ENCODE data around the gene API5. TPM values are rescaled to one million over a fixed set of nuclear protein-coding genes. Genes with fewer than 3 reads are reported as not detected.
A peak's percentile ranks its signal among the peaks of the same experiment; 100 is the strongest.
"Not testable (repeated sequence)": the region's sequence is repeated elsewhere in the genome, so short reads cannot be mapped to it uniquely, and the experiment has no call there.

The API5 gene
- 10.4 and 12.8 TPM in 2 replicates for total RNA-seq (2014; rRNA removed; shearing (Covaris generic); ENCODE audit: low replicate concordance)

DNA sequence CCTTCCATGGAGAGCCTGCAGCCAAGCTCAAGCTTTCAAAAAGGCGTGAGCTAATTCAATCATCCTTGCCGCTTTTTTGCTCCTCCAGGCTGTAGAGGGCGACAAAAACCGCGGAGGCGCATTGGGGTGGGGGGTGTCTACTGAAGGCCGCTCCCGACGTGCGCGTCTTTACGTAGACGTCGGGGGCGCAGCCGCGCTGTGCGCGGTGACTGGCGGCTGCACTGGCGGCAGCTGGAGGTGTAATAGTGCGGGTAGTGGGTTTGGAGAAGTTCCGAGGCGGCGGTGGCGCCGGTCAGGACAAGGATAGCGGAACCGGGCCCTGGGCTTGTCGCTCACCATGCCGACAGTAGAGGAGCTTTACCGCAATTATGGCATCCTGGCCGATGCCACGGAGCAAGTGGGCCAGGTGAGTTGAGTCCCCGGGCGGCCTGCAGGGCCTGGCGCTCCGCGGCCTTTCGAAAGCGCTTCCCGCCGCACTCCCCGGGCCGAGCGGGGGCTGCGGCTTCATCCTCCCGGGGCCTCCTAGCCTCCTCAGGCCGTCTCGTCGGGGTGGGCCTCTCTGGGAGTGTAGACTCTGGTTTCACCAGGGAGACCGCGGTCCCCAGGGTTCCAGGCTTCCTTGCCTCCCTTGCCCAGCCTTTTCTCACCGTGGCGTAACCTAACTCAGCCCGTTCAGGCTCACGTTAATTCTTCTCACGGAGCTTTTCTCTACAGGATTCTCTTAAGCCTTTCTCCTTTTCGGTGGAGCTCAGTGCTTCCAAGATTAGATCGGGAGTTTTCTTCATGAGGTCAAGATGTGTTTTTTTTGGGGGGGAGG, at the start of gene API5:
Gene API5 (plus strand): TSS at position 206 of the 817 bp plus-strand sequence. CDS start 132 bp downstream, at position 338.
- DNase-seq (ENCODE audit: low read depth): peak; percentile 88
- in situ Hi-C loops (cut with HindIII; ENCODE audit: low pct_unique_long_range_greater_than_20kb, low sequenced_read_pairs): no loop called here

DNA sequence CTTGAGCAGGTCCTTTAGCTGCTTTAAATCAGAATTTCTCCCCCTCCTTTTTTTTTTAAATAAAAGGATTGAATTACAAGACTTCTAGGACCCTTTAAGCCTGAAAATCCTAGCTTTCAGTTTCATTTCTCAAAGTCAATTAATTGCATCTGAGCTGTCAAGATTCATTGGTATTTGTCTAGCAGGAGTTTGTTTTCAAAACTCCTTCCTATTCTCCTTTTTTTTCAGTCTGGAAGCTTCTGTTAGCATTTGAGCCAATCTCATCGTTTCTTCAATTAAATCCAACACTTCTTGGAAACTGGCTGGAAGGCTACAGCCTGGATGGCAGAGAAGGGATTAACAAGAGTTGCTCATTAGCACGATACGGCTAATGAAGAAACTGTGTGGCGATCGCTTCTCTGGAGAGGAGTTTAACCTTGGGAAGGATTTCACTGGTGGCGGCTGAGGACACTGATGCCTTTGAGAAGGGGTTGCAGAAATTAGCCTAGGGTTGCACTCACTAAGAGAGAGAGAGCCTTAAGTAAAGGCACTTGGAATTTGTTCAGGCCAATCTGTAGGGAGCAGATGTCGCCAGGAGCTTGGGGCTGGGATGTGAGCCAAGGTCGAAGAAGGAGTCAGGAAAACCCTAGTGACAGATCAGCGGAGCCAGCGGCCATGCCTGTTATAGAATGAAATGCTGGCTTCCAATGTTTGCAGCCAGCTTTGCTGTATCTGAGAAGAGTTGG, 43.8 kb upstream of the API5 start:
- DNase-seq (ENCODE audit: low read depth): no peak
- in situ Hi-C loops (cut with HindIII; ENCODE audit: low pct_unique_long_range_greater_than_20kb, low sequenced_read_pairs): no loop called here

GRCh38 chr11:43268786-43269185, 43.0 kb upstream of the API5 start:
- in situ Hi-C loops (cut with HindIII; ENCODE audit: low pct_unique_long_range_greater_than_20kb, low sequenced_read_pairs): no loop called here
- DNase-seq (ENCODE audit: low read depth): no peak

DNA sequence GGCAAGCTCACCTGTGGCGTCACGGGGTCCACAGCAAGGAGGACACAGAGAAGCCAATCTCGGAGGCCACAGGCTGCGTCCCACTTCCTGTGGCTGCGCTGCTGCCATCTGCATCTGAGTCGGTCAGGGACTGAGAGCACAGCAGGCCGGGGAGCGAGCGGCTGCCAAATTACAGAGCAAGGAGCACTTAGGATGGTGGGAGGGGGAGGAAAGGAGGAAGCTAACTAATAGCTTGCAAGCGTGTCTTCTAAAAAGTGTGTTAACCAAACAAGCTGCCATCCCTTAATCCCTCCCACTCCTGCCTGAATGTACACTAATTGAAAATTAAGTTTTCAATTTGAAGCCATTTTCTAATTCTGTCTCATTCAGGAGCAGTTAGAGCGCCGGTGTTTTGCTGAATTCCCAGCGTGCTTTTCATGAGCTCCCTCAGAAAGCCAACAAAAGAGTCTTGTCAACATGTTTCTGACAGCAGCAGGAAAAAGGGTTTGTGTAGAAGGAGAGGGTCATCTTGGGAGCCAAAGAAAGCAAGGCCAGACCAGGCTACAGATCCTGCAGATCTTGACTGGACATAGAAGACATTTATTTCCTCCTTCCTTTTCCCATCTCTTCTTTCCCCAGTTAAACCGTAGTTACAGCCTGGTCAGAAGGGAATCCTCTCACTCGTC, 42.4 kb upstream of the API5 start:
- in situ Hi-C loops (cut with HindIII; ENCODE audit: low pct_unique_long_range_greater_than_20kb, low sequenced_read_pairs): no loop called here
- no peak for DNase-seq (ENCODE audit: low read depth)

- in situ Hi-C loops (cut with HindIII; ENCODE audit: low pct_unique_long_range_greater_than_20kb, low sequenced_read_pairs): no loop called here
Observed at GRCh38 chr11:43270468-43270867, 41.3 kb upstream of the API5 start.

GRCh38 chr11:43278193-43278956, 33.4 kb upstream of the API5 start:
- no peak for DNase-seq (ENCODE audit: low read depth)
- in situ Hi-C loops (cut with HindIII; ENCODE audit: low pct_unique_long_range_greater_than_20kb, low sequenced_read_pairs): no loop called here

More at GRCh38 chr11:43270468-43270867, 41.3 kb upstream of the API5 start:
- no peak for DNase-seq (ENCODE audit: low read depth)

GRCh38 chr11:43282607-43283440, 29.0 kb upstream of the API5 start:
- in situ Hi-C loops (cut with HindIII; ENCODE audit: low pct_unique_long_range_greater_than_20kb, low sequenced_read_pairs): no loop called here
- no peak for DNase-seq (ENCODE audit: low read depth)

GRCh38 chr11:43285826-43286225, 26.0 kb upstream of the API5 start:
- in situ Hi-C loops (cut with HindIII; ENCODE audit: low pct_unique_long_range_greater_than_20kb, low sequenced_read_pairs): no loop called here
- DNase-seq (ENCODE audit: low read depth): no peak

GRCh38 chr11:43289368-43289767, 22.4 kb upstream of the API5 start:
- DNase-seq (ENCODE audit: low read depth): no peak
- in situ Hi-C loops (cut with HindIII; ENCODE audit: low pct_unique_long_range_greater_than_20kb, low sequenced_read_pairs): no loop called here

GRCh38 chr11:43298397-43298796, 13.4 kb upstream of the API5 start:
- in situ Hi-C loops (cut with HindIII; ENCODE audit: low pct_unique_long_range_greater_than_20kb, low sequenced_read_pairs): no loop called here
- no peak for DNase-seq (ENCODE audit: low read depth)

GRCh38 chr11:43315966-43316365, 4.2 kb downstream of the API5 start:
- in situ Hi-C loops (cut with HindIII; ENCODE audit: low pct_unique_long_range_greater_than_20kb, low sequenced_read_pairs): no loop called here
- DNase-seq (ENCODE audit: low read depth): no peak

GRCh38 chr11:43316451-43316850, 4.7 kb downstream of the API5 start:
- in situ Hi-C loops (cut with HindIII; ENCODE audit: low pct_unique_long_range_greater_than_20kb, low sequenced_read_pairs): no loop called here
- DNase-seq (ENCODE audit: low read depth): peak; percentile 10

- DNase-seq (ENCODE audit: low read depth): peak; percentile 10
- in situ Hi-C loops (cut with HindIII; ENCODE audit: low pct_unique_long_range_greater_than_20kb, low sequenced_read_pairs): no loop called here
Observed at GRCh38 chr11:43327987-43328386, 16.2 kb downstream of the API5 start.

GRCh38 chr11:43328482-43328881, 16.7 kb downstream of the API5 start:
- DNase-seq (ENCODE audit: low read depth): no peak
- in situ Hi-C loops (cut with HindIII; ENCODE audit: low pct_unique_long_range_greater_than_20kb, low sequenced_read_pairs): no loop called here

DNA sequence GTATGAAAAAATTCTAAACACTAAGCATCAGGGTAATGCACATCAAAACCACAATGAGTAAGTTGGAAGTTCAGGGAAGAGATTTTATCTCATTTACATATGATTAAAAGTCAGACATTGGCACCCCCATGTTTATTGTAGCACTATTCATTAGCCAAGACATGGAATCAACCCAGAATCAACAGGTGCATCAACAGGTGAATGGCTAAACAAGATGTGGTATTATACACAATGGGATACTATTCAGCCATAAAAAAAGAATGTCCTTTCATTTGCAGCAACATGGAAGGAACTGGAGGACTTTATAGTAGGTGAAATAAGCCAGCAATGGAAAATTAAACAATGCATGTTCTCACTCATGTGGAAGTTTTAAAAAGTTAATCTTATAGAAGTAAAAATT, 29.4 kb downstream of the API5 start:
- no peak for DNase-seq (ENCODE audit: low read depth)
- in situ Hi-C loops (cut with HindIII; ENCODE audit: low pct_unique_long_range_greater_than_20kb, low sequenced_read_pairs): no loop called here

DNA sequence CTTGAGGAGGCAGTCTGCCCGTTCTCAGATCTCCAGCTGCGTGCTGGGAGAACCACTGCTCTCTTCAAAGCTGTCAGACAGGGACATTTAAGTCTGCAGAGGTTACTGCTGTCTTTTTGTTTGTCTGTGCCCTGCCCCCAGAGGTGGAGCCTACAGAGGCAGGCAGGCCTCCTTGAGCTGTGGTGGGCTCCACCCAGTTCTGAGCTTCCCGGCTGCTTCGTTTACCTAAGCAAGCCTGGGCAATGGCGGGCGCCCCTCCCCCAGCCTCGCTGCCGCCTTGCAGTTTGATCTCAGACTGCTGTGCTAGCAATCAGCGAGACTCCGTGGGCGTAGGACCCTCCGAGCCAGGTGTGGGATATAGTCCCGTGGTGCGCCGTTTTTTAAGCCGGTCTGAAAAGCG, 39.6 kb downstream of the API5 start:
- in situ Hi-C loops (cut with HindIII; ENCODE audit: low pct_unique_long_range_greater_than_20kb, low sequenced_read_pairs); DNase-seq (ENCODE audit: low read depth): not testable (repeated sequence)

- in situ Hi-C loops (cut with HindIII; ENCODE audit: low pct_unique_long_range_greater_than_20kb, low sequenced_read_pairs): no loop called here
Observed at GRCh38 chr11:43354311-43354710, 42.5 kb downstream of the API5 start.

More at GRCh38 chr11:43354311-43354710, 42.5 kb downstream of the API5 start:
- DNase-seq (ENCODE audit: low read depth): no peak

All from Caki2 (cell line).